Cardiac muscle cell (in vitro differentiated cells and primary cell): ENCODE data around the gene SLC27A3. TPM values are rescaled to one million over a fixed set of nuclear protein-coding genes. Genes with fewer than 3 reads are reported as not detected.

Source experiments
- DNase-seq, 2 donors: peaks; one replicate each; pipeline versions ENCODE4 v3.0.0 to v3.0.0-alpha.2; 2010 to 2017; ENCODE audit warnings: low read depth in 1 of 2, low spot score in 1 of 2
- H3K27ac ChIP-seq: fragments of 200-600 bp; sonication (generic); 2 replicates; pipeline ENCODE4 v1.5.1; 2016
- H3K27me3 ChIP-seq: fragments of 200-600 bp; sonication (generic); 2 replicates; pipeline ENCODE4 v1.6.0; 2016; ENCODE audit warnings: control low read depth
- H3K36me3 ChIP-seq: fragments of 200-600 bp; sonication (generic); 2 replicates; pipeline ENCODE4 v1.5.1; 2016; ENCODE audit warnings: control low read depth
- H3K4me1 ChIP-seq: fragments of 200-600 bp; sonication (generic); 2 replicates; pipeline ENCODE4 v1.8.1; 2017; ENCODE audit warnings: low read depth, mild to moderate bottlenecking, mixed run types
- H3K4me3 ChIP-seq: fragments of 200-600 bp; sonication (generic); 2 replicates; pipeline ENCODE4 v1.5.1; 2016; ENCODE audit warnings: mild to moderate bottlenecking
- H3K9me3 ChIP-seq: fragments of 200-600 bp; sonication (generic); 2 replicates; pipeline ENCODE4 v1.5.1; 2017; ENCODE audit warnings: low read depth, mild to moderate bottlenecking, control low read depth
- CTCF ChIP-seq: IDR thresholded peaks from 2 replicates; pipeline ENCODE4 v1.5.1; 2012; ENCODE audit warnings: low read depth, mild to moderate bottlenecking, low read length
- polyA plus RNA-seq: library from polyadenylated mRNA; unstranded; fragments of >200 nt; fragmentation: Nextera tagmentation; extraction: Ambion mirVana; gene quantifications from 2 replicates; pipeline ENCODE4 v1.2.1, GENCODE V29; 2016
- total RNA-seq: library from RNA; depleted of rRNA; stranded (reverse); fragments of >200 nt; gene quantifications from 2 replicates; pipeline ENCODE4 v1.2.3, GENCODE V29; 2016

Gene SLC27A3
- total and polyA plus RNA-seq, 2 experiments from 2014 or later = 27.7 to 30.6 TPM

DNA sequence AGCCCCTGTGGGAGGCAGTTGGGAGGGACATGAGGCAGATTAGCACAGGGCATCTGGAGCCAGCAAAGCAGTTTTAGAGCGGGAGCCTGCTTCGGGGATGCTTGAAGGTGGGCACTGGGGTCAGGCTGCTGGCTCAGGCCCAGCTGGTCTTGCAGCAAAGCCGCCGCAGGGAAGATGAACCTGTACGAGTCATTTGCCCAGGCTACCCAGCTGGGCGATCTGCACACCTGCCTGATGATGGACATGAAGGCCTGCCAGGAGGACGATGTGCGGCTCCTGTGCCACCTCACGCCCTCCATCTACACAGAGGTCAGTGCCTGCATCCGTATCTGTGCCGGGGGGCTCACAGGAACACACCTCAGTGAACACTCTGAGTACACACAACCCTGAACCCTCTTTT, 7.7 kb upstream of the SLC27A3 start:
- DNase-seq = no peak
- Histone ChIP-seq H3K4me3 (no peak overlapping the region), H3K27ac (no peak overlapping the region), H3K36me3 (peaks cover 59% of the 10 kb centered on the region), H3K9me3 (no peaks in the 10 kb centered on the region), H3K27me3 (no peaks in the 10 kb centered on the region), H3K4me1 (no peaks in the 10 kb centered on the region)
- TF ChIP-seq CTCF = no peak

GRCh38 chr1:153768316-153769181, 6.7 kb upstream of the SLC27A3 start:
- no peaks in the 10 kb centered on the region for H3K9me3 ChIP-seq
- H3K27ac ChIP-seq = no peak overlapping the region
- H3K4me3 ChIP-seq = no peak overlapping the region
- DNase-seq = no peak
- no peaks in the 10 kb centered on the region for H3K27me3 ChIP-seq
- TF ChIP-seq CTCF = no peak
- H3K36me3 ChIP-seq = peaks cover 58% of the 10 kb centered on the region
- no peaks in the 10 kb centered on the region for H3K4me1 ChIP-seq

DNA sequence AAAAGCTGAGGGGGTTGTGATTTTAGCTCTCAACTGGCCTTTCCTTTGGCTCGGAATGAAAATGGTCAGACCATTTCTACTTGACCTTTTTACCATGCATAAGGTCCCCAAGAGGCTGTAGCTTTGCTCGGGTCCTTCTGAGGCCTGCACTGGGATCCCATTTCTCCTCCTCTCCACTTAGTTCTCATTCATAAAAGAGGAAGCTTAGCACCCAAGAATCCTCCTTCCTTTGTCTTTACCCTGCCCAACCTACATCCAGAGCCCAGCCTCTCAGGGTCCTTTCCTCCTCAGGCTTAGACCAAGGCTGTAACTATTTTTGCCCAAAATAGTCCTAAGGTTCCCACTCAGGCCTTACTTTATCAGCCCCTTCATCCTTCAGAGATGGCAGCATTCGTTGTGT, 6.0 kb upstream of the SLC27A3 start:
- Histone ChIP-seq H3K27me3 (no peaks in the 10 kb centered on the region), H3K4me3 (no peak overlapping the region), H3K4me1 (no peaks in the 10 kb centered on the region), H3K36me3 (peaks cover 52% of the 10 kb centered on the region), H3K9me3 (no peaks in the 10 kb centered on the region), H3K27ac (no peak overlapping the region)
- DNase-seq = no peak
- TF ChIP-seq CTCF = no peak

- H3K27me3 ChIP-seq = no peaks in the 10 kb centered on the region
- TF ChIP-seq CTCF = no peak
- H3K36me3 ChIP-seq = peaks cover 41% of the 10 kb centered on the region
- no peak for DNase-seq
- H3K4me3 ChIP-seq = no peak overlapping the region
- H3K9me3 ChIP-seq = no peaks in the 10 kb centered on the region
- H3K27ac ChIP-seq = no peak overlapping the region
- no peaks in the 10 kb centered on the region for H3K4me1 ChIP-seq
These were observed 4.4 kb upstream of the SLC27A3 start for GRCh38 chr1:153770797-153771196.

GRCh38 chr1:153771261-153771660, 3.9 kb upstream of the SLC27A3 start:
- H3K4me3 ChIP-seq = no peak overlapping the region
- DNase-seq = no peak
- peaks cover 2% of the 10 kb centered on the region for H3K4me1 ChIP-seq
- H3K27ac ChIP-seq = no peak overlapping the region
- no peaks in the 10 kb centered on the region for H3K9me3 ChIP-seq
- peaks cover 38% of the 10 kb centered on the region for H3K36me3 ChIP-seq
- H3K27me3 ChIP-seq = no peaks in the 10 kb centered on the region
- TF ChIP-seq CTCF = no peak
